ENCODE measurements around the gene HNRNPAB. TPM values are rescaled to one million over a fixed set of nuclear protein-coding genes. Genes with fewer than 3 reads are reported as not detected.
A peak's percentile ranks its signal among the peaks of the same experiment; 100 is the strongest.

HNRNPAB gene
- total and polyA plus RNA-seq, 9 of the 15 experiments (the other 6 are each of a cell fraction or from before 2014, with no cell fraction given), result 34.6 to 425 (median 236) TPM

- Histone ChIP-seq H3K9ac (ENCODE audit: insufficient read depth in 1 of 2, low read depth in 2 of 2, low read length in 2 of 2) (no peak overlapping the region), H3K27me3 (ENCODE audit: control insufficient read depth in 2 of 2, insufficient read depth in 2 of 2, low read length in 2 of 2) (no peaks in the 10 kb centered on the region), H4K20me1 (replicated peaks; ENCODE audit: control insufficient read depth, insufficient read depth, low read length) (no peaks in the 10 kb centered on the region), H3K4me2 (ENCODE audit: insufficient read depth, low read length) (no peak overlapping the region), H3K36me3 (ENCODE audit: control insufficient read depth, insufficient read depth, low read length) (no peaks in the 10 kb centered on the region), H2AFZ (ENCODE audit: low read depth, low read length) (peak overlapping the region; percentile 68), H3K9me1 (ENCODE audit: control insufficient read depth, insufficient read depth, low read length) (no peaks in the 10 kb centered on the region), H3K4me1 (replicated peaks in 1 of 2; ENCODE audit: control insufficient read depth in 2 of 2, insufficient read depth in 2 of 2, low read length in 2 of 2) (peaks cover 5 to 8% of the 10 kb centered on the region in 2 experiments; a peak in 4 of 5 replicates), H3K79me2 (ENCODE audit: control insufficient read depth, insufficient read depth, low read length) (no peaks in the 10 kb centered on the region), H3K4me3 (no peak overlapping the region), H3K9me3 (replicated peaks; ENCODE audit: control insufficient read depth, insufficient read depth, low read depth, low read length) (0 out of 2 replicates have a peak, but pooled peaks cover 2% of the 10 kb centered on the region), H3K27ac (ENCODE audit: extremely low read depth, low read depth, low read length) (no peak overlapping the region)
- FAIRE-seq (no peak), DNase-seq (ENCODE audit: extremely low read depth in 1 of 4, low spot score in 3 of 4) (no peak), ATAC-seq (no peak)
- intact Hi-C loops (cut with micrococcal nuclease), result no loop called here
- in situ Hi-C loops (cut with MboI), result no loop called here
- no peak for TF ChIP-seq JUND (IDR thresholded peaks at IDR 0.05; ENCODE audit: borderline replicate concordance, low read depth, low read length)
- TF ChIP-seq JUND (tag; IDR thresholded peaks at IDR 0.05; ENCODE audit: borderline replicate concordance, low read depth, low read length), result no peak
- no peak for TF ChIP-seq KAT7 (CRISPR knock-in tag; IDR thresholded peaks at IDR 0.05; ENCODE audit: borderline replicate concordance)
- TF ChIP-seq GABPB1 (CRISPR knock-in tag; IDR thresholded peaks at IDR 0.05), result no peak
- TF ChIP-seq, protein P1, sequence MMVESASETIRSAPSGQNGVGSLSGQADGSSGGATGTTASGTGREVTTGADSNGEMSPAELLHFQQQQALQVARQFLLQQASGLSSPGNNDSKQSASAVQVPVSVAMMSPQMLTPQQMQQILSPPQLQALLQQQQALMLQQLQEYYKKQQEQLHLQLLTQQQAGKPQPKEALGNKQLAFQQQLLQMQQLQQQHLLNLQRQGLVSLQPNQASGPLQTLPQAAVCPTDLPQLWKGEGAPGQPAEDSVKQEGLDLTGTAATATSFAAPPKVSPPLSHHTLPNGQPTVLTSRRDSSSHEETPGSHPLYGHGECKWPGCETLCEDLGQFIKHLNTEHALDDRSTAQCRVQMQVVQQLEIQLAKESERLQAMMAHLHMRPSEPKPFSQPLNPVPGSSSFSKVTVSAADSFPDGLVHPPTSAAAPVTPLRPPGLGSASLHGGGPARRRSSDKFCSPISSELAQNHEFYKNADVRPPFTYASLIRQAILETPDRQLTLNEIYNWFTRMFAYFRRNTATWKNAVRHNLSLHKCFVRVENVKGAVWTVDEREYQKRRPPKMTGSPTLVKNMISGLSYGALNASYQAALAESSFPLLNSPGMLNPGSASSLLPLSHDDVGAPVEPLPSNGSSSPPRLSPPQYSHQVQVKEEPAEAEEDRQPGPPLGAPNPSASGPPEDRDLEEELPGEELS (CRISPR knock-in tag; IDR thresholded peaks at IDR 0.05; ENCODE audit: borderline replicate concordance), result no peak
- TF ChIP-seq ZNF239 (CRISPR knock-in tag; IDR thresholded peaks at IDR 0.05), result no peak
- no peak for TF ChIP-seq ZNF224 (CRISPR knock-in tag; IDR thresholded peaks at IDR 0.05)
- CTCF ChIA-PET (ENCODE audit: low intra/inter-chr PET ratio), result no interaction called here
- POLR2A ChIA-PET, result interaction anchor here (1.1 to 1.5 kb wide), 3 partner anchors 27 to 29 kb away, joined by 3 to 4 read pairs (median 4); partner anchors contain the start of gene HNRNPAB
- 19% methylated on average over 6 of the region's 6 CpGs for WGBS (ENCODE audit: insufficient coverage, low coverage, missing lambda C conversion rate)
- BruUV-seq (replicated peaks), result no TSS peak
Observed at GRCh38 chr5:178176791-178177190, 27.5 kb upstream of the HNRNPAB start.

Data from K562 (cell line).